ENCODE results near the gene PLXND1. TPM values are rescaled to one million over a fixed set of nuclear protein-coding genes. Genes with fewer than 3 reads are reported as not detected.

PLXND1 gene
- total and polyA plus RNA-seq, 2 donors from 2014 or later: 67.0 to 152 TPM

DNA sequence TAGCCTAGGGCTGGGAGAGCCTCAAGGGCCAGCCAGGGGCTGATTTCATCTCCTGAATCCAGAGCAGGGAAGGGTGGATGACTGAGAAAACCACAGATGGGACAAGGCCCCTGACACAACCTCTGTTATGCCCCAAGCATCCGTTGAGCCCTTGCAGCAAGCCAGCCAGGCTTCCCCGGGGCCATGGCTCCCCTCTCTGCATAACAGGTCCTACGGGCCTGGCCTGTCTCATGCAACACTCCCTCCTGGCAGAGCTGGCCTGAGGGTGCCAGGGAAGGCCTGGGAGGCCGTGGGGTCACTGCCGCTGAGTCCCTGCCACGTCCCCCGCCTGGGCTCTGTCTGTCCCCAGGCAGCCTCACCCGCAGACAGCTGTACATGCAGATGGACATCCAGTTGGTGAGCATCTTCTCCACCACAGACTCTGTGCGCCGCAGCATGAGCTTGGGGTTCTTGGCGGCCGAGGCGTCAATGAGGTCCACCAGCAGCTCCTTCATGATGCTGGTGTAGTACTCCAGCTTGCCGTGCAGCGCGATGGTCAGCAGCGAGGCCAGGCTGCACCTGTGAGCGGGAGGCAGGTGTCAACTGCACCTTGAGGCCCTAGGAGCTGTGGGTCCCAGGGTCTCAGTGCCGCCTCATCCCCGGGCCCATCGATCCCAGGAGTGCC lies 41.4 kb downstream of the PLXND1 start:
- TF ChIP-seq, protein P1, sequence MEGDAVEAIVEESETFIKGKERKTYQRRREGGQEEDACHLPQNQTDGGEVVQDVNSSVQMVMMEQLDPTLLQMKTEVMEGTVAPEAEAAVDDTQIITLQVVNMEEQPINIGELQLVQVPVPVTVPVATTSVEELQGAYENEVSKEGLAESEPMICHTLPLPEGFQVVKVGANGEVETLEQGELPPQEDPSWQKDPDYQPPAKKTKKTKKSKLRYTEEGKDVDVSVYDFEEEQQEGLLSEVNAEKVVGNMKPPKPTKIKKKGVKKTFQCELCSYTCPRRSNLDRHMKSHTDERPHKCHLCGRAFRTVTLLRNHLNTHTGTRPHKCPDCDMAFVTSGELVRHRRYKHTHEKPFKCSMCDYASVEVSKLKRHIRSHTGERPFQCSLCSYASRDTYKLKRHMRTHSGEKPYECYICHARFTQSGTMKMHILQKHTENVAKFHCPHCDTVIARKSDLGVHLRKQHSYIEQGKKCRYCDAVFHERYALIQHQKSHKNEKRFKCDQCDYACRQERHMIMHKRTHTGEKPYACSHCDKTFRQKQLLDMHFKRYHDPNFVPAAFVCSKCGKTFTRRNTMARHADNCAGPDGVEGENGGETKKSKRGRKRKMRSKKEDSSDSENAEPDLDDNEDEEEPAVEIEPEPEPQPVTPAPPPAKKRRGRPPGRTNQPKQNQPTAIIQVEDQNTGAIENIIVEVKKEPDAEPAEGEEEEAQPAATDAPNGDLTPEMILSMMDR (IDR thresholded peaks at IDR 0.05; ENCODE audit: borderline replicate concordance, extremely low read depth, insufficient read depth): no peak
- Histone ChIP-seq H3K9ac (ENCODE audit: low read length in 3 of 3) (no peak overlapping the region), H3K9me3 (ENCODE audit: control insufficient read depth in 2 of 3, insufficient read depth in 1 of 3, low read length in 3 of 3) (no peaks in the 10 kb centered on the region), H3K27ac (ENCODE audit: low read depth in 2 of 2, low read length in 2 of 2) (no peak overlapping the region), H3K36me3 (ENCODE audit: control insufficient read depth in 2 of 3, insufficient read depth in 3 of 3, low read length in 3 of 3) (peaks cover 0 to 3% (median 3%) of the 10 kb centered on the region in 3 donors), H3K4me3 (ENCODE audit: low read length in 3 of 3) (no peak overlapping the region), H3K27me3 (ENCODE audit: control insufficient read depth, insufficient read depth, low read length) (no peaks in the 10 kb centered on the region), H3K4me1 (ENCODE audit: control insufficient read depth in 2 of 3, insufficient read depth in 2 of 3, low read depth in 1 of 3, low read length in 3 of 3) (peaks cover 0 to 11% (median 3%) of the 10 kb centered on the region in 3 donors)
- DNase-seq (no peak), FAIRE-seq (no peak)
- intact Hi-C loops (cut with DNase I): no loop called here

DNA sequence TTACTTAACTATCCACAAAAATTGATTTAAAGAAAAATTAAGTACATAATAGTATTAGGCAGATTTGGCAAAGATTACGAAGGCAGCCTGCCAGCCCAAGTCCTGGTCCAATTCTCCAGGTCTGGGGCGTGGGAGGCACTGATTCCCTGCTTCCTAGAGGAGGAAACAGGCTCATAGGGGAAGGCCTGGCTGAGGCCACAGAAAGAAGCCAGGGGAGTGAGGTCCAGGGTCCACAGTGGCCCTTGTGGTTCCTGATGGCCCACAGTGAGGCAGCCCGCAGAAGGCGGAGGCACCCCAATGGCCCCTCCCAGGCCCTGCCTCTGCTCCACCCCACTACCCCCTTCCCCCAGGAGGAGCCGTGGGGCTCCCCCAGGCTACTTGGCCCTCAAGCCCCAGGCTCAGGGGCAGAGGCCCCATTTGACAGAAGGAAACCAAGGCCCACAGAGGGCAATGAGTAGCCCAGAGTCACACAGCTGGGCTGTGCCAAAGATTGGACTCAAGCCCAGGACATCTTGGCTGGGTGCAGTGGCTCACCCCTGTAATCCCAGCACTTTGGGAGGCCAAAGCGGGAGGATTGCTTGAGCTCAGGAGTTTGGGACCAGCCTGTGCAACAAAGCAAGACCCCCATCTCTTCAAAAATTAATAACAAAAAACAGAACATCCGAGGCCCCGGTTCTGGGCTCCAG lies 42.5 kb downstream of the PLXND1 start:
- H3K27ac ChIP-seq (ENCODE audit: low read depth in 2 of 2, low read length in 2 of 2): no peak overlapping the region
- DNase-seq (no peak), FAIRE-seq (no peak)
- peaks cover 1 to 13% (median 3%) of the 10 kb centered on the region in 3 donors for H3K4me1 ChIP-seq (ENCODE audit: control insufficient read depth in 2 of 3, insufficient read depth in 2 of 3, low read depth in 1 of 3, low read length in 3 of 3)
- H3K4me3 ChIP-seq (ENCODE audit: low read length in 3 of 3): no peak overlapping the region
- no peaks in the 10 kb centered on the region for H3K9me3 ChIP-seq (ENCODE audit: control insufficient read depth in 2 of 3, insufficient read depth in 1 of 3, low read length in 3 of 3)
- H3K9ac ChIP-seq (ENCODE audit: low read length in 3 of 3): no peak overlapping the region
- TF ChIP-seq, protein P1 (IDR thresholded peaks at IDR 0.05; ENCODE audit: borderline replicate concordance, extremely low read depth, insufficient read depth): no peak
- H3K36me3 ChIP-seq (ENCODE audit: control insufficient read depth in 2 of 3, insufficient read depth in 3 of 3, low read length in 3 of 3): peaks cover 0 to 3% (median 0%) of the 10 kb centered on the region in 3 donors
- intact Hi-C loops (cut with DNase I): no loop called here
- H3K27me3 ChIP-seq (ENCODE audit: control insufficient read depth, insufficient read depth, low read length): no peaks in the 10 kb centered on the region

DNA sequence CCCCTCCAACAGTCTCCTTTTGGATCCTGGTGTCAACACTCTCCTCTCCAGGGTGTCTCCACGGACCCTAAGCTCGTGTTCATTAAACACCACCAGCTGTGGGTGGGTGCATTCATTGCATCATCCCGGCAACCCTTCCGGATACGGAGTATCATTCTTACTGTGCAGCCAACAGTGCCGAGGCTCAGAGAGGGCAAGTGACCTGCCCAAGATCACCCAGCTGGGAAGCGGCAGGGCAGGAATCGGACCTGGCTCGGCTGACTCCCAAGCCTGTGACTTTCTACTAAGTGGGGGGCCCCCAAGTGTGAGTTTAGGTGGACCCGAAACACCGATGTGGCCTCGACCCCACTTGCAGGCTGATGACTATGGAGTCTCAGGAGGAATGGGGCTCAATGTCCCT lies 43.1 kb downstream of the PLXND1 start:
- Histone ChIP-seq H3K9me3 (ENCODE audit: control insufficient read depth in 2 of 3, insufficient read depth in 1 of 3, low read length in 3 of 3) (no peaks in the 10 kb centered on the region), H3K27ac (ENCODE audit: low read depth in 2 of 2, low read length in 2 of 2) (no peak overlapping the region), H3K9ac (ENCODE audit: low read length in 3 of 3) (no peak overlapping the region), H3K4me3 (ENCODE audit: low read length in 3 of 3) (no peak overlapping the region), H3K36me3 (ENCODE audit: control insufficient read depth in 2 of 3, insufficient read depth in 3 of 3, low read length in 3 of 3) (peaks cover 0 to 3% (median 0%) of the 10 kb centered on the region in 3 donors), H3K27me3 (ENCODE audit: control insufficient read depth, insufficient read depth, low read length) (no peaks in the 10 kb centered on the region), H3K4me1 (ENCODE audit: control insufficient read depth in 2 of 3, insufficient read depth in 2 of 3, low read depth in 1 of 3, low read length in 3 of 3) (peaks cover 3 to 13% (median 3%) of the 10 kb centered on the region in 3 donors)
- intact Hi-C loops (cut with DNase I): no loop called here
- TF ChIP-seq, protein P1 (IDR thresholded peaks at IDR 0.05; ENCODE audit: borderline replicate concordance, extremely low read depth, insufficient read depth): no peak
- DNase-seq (no peak), FAIRE-seq (no peak)

All from kidney (tissue), 14 donors.